Left renal cortex interstitium (tissue), 4 donors: ENCODE data around the gene SORCS2. TPM values are rescaled to one million over a fixed set of nuclear protein-coding genes. Genes with fewer than 3 reads are reported as not detected.

ENCODE experiments used
- DNase-seq, 4 donors: peaks; one replicate each; pipeline ENCODE4 v3.0.0-alpha.2; 2013; ENCODE audit warnings: low read depth in 4 of 4, low spot score in 2 of 4, missing footprints in 1 of 4
- polyA plus RNA-seq, 4 donors: library from polyadenylated mRNA; unstranded; fragments of 120-200 nt; gene quantifications; one replicate each; pipeline ENCODE4 v1.2.1, GENCODE V29; 2013; ENCODE audit not compliant: insufficient read length in 4 of 4

The SORCS2 gene
- polyA plus RNA-seq, 4 donors = 3.7 to 11.5 (median 8.4) TPM

DNA sequence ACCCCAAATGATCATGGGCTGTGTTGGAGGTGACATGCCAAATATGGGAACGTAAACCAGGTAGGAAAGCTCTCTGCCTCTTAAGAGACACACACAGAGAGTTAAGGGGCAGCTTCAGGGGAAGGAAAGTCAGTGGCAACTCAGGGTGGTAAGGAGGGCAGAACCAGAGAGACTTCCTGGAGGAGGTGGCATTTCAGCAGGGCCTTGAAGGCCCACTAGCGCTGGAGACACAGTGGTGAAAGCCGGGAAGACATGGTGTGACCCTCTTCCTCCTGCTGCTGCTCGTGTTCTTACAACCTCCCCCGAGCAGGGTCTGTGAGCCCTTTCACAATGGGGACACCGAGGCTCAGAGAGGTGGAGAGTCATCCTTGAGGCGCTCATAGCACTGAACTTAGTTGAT, 68.2 kb downstream of the SORCS2 start:
- no peak for DNase-seq

DNA sequence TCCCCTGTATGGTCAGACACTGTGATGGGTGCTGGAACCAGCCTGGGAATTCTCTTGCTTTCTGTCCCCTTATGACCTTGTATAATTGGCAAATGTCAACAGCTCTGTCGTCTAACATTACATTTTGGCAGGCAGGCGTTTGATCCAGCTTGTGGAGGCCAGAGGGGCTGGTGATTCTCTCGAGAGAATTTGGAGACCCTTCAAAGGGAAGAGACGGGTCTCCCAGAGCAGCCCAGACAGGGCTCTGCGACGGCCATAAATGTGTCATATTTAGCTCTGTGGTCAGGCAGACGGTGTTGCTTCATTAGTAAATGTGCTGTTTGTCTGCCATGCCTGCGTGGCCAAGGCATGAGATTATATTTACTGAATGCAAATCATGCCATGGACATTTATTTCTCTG, 68.7 kb downstream of the SORCS2 start:
- no peak for DNase-seq

DNA sequence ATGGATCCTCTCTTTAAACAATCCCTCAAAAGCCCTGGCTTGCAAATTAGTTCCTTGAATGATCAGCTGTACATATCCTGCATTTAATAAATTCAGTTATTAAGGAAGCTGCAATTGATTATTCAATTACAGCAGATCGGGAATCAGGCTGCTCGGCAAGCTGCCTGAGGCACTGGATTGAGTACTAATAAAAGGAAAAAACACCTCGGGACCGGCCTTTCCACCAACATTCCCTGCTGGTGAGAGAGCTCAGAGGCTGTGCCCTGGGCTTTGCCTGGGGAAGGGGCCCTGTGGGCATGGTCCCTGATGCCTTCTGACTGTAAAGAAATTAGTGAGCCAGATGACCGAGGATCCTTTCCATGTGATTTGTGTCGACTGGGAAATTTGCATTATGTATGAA, 69.2 kb downstream of the SORCS2 start:
- no peak for DNase-seq

DNA sequence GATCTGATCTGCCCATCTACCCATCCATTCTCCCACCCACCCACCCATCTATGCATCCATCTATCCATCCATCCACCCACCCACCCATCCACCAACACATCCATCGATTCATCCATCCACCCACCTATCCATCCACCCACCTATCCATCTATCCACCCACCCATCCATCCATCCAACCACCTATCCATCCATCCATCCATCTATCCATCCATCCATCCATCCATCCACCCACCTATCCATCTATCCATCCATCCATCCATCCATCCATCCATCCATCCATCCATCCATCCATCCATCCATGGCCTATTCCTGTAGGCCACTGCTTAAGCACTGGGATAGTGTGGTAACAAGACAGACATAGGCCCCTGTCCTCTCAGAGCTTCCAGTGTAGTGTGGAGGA, 69.8 kb downstream of the SORCS2 start:
- DNase-seq = no peak

DNA sequence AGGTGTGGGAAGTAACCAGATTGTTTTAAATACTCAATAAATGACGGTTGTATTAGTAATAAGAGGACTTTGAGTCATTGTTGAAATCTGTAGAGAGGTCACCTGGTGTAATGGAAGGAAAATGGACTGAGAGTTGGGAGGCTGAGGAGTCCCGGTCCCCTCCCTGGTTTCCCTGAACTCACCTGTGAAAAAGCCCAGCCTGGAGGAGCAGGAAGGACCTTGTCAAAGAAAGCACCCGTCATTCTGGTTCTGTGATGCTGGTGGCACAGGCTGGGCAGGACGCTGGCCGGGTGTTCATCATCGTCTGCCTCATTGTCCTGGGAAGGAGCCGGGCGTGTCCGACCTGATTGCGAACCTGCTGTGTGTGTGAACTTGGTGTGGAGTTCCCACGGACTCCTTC, 70.8 kb downstream of the SORCS2 start:
- DNase-seq = no peak

DNA sequence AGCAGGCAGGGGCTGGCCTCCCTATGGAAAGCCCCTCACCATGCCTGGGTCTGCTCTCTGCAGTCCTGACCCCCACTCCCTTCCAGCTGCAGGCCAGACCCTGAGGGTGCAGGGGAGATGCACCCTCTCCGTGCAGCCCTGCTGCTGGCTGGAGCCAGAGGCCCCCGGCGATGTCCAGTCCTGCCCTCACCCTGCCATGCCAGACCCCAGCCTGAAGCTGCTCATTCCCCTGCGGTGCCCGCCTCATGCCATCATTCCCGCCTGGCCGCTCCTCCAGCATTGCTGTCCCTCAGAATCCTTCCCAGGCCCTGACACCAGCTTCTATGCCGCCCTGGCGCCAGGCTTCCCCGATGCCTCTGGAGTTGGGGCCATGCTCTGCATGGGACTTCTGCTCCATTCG, 72.4 kb downstream of the SORCS2 start:
- DNase-seq = no peak

DNA sequence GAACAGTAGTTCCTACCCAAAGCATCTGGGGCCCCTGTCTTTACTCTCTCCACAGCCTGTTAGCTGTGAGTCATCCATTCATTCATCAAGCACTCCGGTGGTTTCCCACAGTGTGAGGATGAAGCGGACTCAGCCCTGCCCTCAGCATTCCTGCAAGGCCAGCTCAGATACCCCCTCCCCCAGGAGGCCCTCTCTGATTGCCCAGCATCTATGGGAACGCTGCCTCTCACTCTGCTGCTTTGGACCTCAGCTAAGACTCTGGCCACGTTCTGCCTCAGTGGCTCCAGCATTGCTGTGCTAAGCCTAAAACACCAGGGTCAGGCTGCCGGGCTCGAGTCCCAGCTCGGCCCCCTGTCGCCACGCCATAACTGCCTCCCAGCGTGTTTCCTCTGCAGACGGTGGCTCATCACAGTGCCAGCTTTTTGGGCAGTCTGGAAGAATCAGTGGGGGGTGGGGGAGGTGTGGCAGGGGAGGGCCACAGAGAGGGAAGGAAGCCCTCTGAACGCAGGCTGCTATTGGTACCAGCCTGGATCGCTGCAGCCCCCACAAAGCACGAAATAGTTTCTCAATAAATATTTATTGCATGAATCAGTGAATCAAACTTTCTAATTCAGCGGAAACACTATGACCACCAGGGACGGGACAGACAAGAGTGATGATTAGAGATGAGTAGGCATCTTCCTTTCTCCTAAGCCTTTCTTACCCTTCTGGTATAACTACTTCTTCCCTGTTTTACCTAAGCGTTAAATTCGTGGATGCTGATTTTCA, 74.4 kb downstream of the SORCS2 start:
- DNase-seq = no peak

DNA sequence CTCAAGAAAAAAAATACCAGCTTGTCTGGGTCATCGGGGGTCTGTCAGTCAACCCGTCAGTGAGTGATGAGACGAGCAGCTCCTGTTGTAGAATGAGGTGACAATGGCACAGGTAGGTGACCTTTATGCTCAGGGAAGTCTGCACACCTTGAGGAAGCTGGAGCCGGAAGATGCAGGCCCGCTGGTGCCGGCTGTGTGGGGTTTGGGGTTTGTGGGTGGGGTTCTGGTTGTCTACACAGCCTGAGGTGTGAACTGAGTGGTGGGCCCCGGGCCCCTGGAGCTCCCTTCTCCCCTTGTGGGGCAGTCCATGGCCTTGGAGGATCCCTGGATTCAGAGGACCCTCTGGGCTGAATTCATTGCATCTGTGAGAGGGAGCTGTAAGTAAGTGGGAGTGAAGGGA, 75.5 kb downstream of the SORCS2 start:
- no peak for DNase-seq

DNA sequence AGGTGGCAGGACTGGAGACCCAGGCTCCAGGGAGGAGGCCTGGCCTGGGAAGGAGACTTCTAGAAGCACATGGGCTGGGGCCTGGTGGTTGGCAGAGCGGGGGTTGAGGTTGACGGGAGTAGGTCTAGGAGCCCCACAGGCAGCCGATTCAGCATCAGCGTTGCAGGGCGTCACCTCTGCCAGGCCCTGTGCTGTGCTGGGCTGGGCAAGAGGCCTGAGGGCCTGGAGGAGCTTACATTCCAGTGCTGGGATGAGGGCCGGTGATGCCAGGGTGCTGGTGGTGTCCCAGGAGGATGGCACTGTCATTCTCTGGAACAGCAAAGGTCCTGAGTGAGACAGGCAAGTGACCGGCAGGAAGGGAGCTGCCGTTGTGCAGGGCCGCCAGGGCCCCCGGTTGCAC, 76.6 kb downstream of the SORCS2 start:
- DNase-seq = no peak

DNA sequence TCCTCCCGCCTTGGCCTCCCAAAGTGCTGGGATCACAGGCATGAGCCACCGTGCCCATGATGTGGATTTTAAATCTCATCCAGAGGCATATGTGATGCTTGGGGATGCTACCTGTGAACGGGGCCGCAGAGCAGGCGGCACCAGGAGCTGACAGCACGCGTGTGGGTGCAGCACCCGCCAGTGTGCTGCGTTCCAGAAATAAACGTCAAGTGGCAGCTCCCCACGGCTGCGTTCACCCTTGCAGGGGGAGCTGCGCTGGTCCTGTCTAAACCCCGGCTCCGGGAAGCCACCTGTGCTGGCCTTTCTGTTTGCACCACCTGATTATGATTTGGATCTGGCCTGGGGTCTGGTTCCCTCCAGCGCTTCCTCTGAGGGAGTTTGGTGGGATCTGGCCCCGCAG, 77.8 kb downstream of the SORCS2 start:
- DNase-seq = no peak

DNA sequence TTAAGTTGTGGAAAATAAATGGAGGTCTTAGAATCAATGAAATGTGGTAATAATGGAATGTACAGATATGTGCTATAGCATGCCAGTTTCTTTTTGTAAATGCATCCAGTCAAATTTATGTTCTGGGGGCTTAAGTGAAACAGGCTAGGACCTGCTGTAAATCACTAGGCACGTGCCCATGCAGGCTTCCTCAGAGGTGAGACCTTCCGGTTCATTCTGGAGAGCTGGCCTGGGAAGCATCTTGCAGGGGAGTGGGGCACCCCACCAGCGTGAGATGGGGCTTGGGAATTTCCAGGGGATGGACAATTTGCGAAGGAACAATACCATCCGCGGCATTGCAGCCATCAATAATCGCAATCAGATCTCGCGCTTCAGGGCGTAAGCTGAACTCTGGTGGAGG, 80.1 kb downstream of the SORCS2 start:
- no peak for DNase-seq

DNA sequence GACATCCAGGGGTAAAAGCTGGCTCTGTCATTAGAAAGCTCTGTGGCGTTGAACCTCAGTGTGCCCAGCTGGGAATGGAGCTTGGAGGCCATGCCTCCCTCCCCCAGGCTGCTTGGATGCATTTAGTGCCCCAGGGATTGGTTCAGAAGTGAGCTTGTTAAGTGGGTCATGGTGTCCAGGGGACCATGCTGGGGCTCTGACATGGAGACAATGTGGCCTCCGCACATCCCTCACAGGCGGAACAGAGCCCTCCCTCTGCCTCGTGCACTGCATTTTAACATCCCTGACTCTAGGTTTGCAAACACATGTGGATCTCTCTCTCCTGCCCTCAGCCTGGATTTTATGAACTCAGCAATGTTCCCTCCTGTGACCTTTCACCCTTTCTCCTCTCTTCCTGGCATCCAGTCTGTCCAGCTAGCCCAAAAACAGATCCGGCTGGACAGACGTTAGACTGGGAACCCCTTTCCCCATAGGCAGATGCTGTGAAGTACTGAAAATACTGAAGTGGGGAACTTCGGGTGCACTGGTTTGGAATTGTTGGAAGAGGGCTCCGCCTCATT, 81.5 kb downstream of the SORCS2 start:
- DNase-seq = no peak

DNA sequence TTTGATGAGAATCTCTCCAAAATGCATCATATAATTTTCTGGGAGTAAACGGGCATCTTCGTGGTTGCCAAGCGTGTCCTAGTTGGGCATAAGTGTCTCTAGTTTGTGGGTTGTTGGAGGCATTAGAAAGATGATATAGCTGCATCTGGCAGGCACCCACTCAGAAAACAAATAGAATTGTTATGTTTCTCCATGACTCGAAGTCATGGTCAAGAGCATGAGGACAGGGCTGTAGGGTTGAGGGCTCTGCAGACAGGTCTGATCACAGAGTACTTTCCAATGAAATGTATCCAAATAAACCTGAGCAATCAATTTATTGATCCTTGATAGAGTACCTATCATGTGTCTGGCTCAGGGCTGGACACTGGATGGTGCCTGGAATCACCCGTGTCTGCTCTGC, 82.7 kb downstream of the SORCS2 start:
- no peak for DNase-seq

DNA sequence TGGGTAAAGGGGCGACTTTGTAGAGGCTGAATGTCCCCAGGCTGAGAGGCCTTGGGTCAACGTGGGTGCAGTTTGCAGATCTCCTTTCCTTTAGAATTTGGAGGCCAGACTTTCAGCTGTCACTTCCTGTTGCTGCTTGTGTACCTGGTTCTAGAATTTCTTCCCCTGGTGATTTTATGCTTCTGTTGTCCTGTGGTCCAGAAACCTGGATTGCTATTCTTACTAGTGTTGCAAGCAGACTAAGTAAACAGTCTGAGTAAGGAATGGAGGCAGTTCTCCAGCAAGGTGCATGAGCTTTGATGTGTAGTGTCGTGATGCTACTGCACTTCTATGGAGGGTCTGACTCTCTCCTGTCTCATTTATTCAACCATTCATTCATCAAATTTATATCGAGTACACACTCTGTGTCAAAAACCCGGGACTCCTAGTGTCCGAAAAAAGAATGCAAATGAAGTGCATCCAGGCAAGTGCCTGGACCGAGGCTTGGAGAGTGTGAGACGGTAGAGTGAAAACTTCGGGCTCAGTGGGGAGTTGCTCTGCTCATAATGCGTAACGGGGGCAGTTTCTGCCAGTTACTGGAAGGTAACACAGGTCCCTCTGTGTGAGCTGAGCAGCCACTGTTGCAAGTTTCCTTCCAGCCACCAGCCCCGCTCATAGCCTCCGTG, 83.3 kb downstream of the SORCS2 start:
- DNase-seq = no peak

DNA sequence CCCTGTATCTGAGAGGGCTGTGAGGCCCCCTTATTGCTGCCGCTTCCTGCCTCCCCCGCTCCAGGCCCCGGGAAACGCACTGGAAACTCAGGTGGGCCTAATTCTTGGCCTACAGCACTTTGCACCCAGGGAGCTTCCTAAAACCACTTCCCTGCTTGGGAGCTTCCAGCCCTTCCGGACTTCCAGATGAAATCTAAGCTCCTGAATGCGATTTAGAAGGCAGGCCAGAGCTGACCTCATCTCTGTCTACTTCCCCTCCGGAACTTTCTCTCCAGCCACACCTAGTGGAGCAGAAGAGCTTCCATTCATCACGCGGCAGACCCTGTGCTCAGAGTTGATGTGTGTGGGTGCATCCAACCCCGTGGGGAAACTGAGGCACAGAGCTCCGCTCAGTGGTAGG, 84.2 kb downstream of the SORCS2 start:
- DNase-seq = no peak

DNA sequence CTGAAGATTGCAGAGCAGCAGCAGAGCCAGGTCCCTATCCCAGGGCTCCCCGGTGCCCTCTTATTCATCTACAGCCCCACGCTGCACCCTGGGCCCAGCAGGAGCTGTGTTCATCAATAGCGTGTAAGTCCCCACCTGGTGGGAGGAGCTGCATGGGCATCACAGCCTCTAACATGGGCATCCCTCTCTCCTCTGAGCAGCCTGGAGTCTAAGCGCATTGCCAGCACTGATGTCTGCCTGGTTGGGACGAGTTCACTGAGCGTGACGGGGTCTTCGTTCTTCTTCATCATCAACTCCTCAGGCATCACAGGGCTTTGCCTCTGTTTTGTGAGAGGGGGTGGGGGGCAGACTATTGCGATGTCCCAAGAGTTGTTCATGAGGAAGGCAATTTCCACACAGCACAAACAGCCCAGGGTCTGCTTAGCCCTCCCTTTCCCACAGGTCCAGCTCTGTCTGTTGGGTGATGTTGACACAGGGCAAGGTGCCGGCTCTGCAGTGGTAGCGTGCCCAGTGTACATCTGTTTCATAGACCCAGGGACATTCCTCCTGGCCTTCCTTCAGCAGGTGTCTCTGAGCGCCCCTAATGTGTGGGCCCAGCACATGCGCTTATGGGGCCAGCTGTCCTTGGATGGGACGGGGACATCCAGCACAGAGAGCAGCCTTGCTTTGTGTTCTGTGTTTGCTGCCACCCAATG, 85.9 kb downstream of the SORCS2 start:
- DNase-seq = no peak

DNA sequence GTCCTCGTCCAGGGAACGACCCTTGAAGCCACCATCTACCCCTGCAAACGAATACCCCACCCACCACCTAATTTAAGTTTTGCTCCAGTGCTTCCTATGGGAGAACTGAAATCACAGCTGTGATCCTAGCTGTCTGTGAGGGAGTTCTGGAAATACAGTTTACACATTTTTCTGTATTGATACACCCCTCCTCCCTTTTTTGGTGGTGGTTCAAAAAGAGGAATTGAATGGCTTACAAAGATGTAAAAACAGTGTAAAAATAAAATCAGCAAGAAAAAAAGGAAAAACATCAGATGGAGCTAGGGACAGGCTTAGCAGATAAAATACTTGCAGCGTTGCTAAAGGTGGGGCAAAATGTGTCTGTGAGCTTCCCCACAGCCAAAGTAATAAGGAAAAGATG, 86.6 kb downstream of the SORCS2 start:
- no peak for DNase-seq

DNA sequence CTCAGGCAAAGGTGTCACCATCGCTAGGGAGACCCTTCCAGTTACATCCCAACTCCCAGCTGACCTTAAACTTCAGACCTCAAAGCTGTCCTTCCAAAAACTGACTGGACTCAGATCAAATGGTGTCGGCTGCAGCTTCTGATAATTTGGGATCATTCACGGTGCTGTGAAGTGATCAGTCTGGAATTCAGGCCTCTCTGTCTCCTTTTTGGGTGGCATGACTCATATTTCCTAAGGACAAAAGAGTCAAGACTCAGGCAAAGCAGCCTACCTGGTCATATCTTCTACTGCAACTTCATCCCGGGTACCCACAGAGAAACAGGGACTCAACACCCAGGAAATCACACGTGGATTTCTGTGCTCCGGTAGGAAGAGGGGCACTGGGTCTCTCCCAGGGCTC, 87.6 kb downstream of the SORCS2 start:
- DNase-seq = no peak

DNA sequence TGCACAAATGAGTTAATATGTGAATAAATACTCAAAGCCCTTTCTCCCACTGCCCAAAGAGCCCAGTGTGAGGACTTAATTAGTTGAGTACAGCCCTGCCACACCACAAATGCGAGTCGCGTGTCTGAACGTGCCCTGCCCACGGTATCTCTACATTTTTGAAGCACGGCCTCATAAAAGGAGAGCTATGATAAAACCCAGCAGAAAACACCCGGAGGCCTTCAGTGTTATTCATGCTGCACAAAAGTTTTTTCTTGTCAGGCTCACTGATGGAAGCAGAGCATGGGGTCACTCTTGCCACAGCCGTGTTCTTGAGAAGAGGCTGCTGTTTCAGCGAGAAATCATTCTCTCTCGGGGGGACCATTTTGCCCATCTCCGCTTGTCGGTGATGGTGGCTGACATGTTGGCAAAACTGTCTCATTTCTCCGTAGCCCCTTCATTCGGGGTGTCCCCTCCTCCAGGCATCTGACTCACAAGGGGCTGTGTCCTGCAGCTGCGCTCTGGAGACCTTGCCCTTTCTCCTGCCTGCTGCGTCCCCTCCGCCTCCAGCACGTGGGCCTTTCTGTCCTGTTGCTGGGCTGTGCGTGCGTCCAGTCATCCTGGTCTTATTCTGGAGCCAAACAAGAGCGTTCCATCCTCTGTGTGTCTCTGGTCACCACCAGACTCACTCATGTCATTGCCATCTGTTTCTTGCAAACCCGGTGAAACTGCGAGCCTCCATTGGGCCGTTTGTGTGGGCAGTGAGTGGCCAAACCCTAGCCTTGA, 88.8 kb downstream of the SORCS2 start:
- no peak for DNase-seq

DNA sequence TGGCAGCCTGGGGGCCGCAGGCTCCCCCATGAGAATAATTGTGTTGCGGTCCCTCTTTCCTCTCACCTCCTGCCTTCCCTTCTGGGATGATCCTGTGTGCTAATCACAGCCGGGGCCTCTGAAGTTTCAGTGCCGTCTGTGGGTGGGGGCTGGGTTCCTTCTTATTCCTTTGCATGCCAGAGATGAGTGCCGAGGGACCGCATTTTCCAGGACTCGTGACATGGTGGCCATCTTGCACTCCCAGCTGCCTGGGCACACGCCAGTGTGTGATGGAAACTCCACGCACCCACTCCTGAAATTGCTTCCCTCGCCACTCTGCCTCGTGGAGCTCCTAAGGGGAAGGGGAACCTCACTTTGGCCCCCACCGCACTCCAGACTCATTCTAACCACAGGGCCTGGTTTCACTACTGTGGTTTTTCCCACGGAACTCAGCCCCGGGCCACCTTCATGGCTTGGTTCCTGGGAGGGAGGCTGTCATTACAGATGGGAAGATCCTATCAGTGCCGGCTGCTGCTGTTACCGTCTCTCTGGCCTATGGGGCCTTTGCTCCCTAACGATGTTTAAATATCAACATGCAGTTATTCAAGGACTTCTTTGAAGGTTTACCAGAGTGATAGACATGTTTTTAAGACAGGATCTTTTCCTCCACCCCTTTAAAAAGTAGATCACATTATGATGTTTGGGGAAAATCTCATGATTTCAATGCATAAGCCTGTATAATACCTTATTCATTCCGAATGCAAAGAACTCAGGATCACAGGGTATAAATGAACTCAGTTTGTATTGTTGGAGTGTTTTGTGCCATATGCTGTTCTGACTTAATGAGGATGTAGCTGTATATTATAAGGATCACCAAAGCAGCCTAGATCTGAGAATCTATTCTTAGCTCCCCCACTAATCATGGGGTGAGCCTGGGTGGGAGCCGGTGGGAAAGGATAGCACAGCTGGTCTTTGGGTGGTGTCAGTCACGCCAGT, 89.6 kb downstream of the SORCS2 start:
- no peak for DNase-seq
